Activated CD4-positive, CD25-positive, alpha-beta regulatory T cell treated with anti-CD3 and anti-CD28 coated beads, Interleukin-2, amount 50 U/mL, for 16 hours (primary cell): ENCODE measurements around the gene SEMA6D.
"Not testable (repeated sequence)": the region's sequence is repeated elsewhere in the genome, so short reads cannot be mapped to it uniquely, and the experiment has no call there.

Experiments
- DNase-seq: peaks from one replicate; pipeline ENCODE4 v3.0.0-alpha.2; 2020; ENCODE audit warnings: low read depth, low spot score

SEMA6D gene

DNA sequence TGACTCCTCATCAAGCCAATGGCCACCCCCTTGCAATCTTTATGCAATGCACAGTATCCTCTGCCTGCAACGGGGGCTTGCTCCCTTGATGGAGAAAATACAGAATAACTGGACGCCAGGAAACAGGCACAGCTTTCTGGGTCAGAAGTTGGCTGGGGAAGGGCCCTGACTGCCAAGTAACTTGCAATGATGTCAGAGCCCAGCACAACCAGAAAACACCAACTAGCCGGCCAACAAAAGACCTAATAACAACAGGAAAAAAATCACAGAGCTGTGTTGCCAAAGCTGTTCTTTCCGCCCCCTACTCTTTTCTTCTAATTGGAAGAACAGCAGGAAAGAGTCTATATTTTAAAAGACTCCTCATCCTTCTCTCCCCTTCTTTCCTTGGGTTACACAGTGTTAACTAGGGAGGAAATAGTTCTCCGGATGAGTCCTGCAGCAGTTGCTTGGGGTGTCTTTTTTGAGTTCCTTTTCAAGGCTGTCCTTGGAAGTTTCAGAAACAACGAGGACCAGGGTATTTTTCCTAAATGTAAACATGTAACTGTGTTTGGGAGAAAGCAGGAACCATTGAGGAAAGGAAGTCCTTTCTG is 1.4 kb upstream of the SEMA6D start:
- DNase-seq = no peak

DNA sequence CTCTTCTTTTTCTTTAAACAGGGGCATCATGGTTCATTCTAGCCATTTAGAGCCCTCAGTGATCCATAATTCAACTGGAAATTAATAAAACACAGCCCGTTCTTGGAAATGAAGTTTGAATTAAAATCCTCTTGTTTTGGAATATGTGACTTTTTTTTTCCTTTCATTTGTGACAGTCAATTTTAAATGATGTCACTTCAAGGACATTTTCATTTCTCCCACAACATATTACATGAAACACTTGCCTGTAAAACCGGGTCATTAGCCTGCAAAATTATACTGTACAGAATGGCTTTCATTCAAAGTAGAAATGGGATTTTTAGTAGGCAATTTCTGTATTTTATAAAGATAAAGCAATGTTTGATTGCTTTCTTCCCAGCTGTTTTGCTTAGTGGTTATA is 789 bp upstream of the SEMA6D start:
- no peak for DNase-seq

DNA sequence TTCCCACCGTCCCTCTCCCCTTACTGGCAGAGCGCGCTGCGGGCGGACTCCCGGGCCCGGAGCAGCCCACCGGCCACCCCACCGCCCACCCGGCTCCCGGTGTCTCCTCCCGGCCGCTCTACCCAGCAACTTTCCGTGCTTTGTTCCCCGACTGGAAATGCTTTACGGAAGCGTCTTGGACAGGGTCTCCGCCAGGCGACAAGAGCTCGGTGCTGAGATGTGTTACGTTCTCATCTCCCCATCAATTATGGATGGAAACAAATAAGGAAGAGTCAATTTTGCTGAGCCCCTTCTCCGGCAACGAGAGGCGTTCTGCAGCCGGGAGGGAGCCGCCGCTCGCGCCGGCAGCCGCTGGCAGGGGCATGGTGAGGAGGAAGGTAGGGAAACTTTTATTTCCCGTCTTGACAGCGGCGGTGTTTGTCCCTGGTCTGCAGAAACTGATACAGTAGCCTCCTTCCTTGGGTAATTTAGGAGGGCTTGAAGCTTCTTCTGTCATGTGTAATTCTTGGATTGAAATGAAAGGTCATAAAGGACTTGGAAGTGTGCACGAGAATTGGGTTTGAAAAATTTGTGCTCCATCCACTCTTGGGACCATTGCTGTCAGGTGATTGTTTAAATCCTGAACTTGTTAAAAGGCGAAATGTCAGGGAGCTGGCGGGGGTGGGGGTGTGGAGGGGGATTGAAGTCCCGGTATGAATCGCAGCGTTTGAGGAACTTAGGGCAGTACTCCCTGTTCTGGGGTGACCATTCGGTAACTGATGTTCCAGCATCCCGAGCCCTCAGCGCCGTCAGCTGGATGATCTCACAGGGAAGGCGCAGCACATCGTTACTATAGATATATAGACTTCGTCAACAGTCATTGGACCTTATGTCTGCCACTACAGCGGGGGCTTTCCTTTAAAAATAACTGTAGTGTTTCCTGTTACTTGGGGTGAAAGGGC is 1.5 kb downstream of the SEMA6D start:
- DNase-seq = no peak

DNA sequence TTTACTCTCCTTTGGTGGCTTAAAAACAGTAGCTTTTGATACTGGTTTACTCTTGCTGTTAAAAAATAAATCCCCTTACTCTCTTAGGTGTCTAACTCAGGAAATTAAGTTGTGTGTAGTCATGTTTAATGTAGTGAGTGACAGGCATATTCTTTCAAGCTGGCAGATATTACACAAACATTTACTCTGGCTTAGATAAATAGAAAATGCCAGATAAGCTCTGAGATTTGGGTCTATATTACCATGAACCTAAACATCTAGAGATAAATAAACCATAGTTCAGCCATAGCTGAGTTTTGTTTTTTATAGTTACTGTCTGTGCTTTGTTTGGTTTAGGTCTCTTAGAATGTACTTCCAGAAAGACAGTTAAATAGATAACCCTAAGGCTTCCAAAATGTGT is 2.4 kb downstream of the SEMA6D start:
- no peak for DNase-seq

DNA sequence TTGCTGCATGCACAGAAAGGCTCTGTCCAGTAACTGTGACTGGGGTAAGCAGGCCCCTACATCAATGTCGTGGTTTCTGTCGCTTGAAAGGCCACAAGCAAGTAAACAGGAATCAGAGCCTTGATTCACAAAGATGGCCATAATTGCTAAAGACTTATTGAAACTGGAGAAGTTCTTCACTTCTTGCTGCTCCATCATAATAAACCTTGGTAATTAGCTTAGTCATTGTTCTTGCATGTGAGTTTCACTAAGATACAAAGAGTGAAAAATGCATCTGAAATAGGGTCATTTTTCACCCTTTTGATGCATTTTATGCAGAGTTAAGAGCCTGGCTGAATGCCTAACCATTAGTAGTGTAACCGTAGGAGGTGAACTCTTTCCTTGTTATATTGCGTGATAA is 3.2 kb downstream of the SEMA6D start:
- no peak for DNase-seq

- no peak for DNase-seq
Observed at GRCh38 chr15:47721676-47722075, 4.4 kb downstream of the SEMA6D start.

- DNase-seq = no peak
Observed at GRCh38 chr15:47724346-47724745, 7.0 kb downstream of the SEMA6D start.

DNA sequence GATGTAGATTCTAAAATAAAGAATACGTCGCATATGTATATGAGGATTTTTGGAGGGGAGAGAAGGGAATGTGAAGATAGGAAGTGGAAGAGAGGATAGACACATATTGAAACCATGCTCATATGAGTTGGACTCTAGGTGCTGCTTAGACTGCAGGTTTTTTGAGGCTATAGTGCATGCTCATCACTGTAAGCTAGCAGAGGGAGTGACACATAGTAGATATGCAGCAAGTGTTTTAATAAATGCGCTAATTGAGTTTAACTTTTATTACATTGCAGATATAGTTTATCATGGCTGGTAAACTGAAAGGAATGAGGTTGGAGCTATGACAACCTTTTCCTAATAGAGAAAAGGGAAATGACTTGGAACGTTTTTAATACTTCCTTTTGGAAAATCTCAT is 7.7 kb downstream of the SEMA6D start:
- DNase-seq = no peak

DNA sequence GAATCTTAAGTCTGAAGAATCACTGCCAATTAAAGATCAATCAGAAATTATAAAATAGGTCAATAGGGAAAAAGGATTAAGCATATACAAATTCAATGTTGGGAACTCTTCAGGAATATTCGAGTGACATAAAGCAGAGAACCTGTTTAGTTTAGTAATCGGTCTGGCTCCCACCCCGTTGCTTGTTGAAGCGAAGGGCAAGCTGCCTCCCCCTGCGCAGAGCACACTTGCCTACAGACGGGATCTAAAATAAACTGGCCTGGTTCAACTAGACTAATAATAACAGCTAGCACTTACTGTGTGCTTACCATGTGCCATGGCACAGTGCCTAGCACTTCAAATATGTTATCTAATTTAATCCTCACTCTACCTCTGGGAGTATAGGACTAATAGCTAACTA is 8.6 kb downstream of the SEMA6D start:
- no peak for DNase-seq

- no peak for DNase-seq
Observed at GRCh38 chr15:47726399-47726823, 9.1 kb downstream of the SEMA6D start.

DNA sequence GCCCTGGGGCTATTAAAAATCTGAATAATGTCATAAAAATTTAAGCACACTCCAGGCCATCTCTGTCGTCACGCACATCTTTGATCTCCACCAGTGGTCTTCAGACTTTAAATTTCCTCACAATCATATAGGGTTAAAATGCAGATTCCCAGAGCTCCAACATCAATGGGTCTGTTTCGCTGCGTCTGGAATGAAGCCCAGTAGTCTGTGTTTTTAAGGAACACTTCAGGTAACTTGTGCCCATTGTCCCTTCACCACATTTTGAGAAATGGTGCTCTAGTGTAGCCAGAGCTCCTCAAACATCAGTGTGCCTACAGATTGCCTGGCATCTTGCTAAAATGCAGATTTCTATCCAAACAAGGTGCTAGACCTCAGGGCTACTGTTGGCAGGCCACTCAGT is 9.8 kb downstream of the SEMA6D start:
- no peak for DNase-seq

DNA sequence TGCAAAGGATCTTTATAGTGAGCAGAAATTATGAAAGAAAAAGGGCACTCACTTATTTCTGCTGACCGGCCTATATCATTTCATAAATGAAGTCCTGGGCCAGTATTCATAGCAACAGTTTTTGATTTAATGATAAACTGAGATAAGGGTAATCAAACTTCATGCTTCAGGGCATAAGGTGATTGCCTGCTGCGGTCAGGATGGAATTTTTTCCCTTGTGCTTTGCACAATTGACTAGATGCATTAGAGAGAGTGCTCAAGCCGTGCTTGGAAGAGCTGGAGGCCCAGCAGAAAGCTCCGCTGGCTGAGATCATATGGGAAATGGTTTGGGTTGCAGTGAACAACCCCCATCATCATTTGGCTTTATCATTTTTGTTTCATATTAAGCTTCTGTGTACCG is 10.4 kb downstream of the SEMA6D start:
- no peak for DNase-seq

GRCh38 chr15:47728426-47728825 is 11.1 kb downstream of the SEMA6D start:
- DNase-seq = no peak

GRCh38 chr15:47728886-47729285 is 11.6 kb downstream of the SEMA6D start:
- no peak for DNase-seq

DNA sequence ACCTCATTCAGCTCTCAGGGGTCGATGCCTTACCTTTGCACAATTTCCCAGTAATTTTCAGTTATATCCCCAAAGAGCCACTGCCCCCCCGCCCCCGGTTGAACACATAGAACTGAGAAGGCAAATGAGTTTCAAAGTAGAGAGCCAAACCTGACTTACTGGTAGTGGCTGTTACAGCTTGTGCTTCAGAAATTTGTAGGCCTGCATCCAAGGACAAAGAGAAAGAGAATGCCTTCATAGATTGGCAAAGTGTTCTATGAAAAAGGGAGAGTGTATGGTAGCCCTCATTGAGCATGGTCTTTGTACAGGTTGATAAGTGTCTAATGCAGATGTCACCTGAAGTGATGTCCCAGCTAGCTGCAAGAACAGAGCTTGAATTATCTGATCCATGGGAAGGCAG is 13.9 kb downstream of the SEMA6D start:
- DNase-seq = no peak

- DNase-seq = no peak
Observed at GRCh38 chr15:47732248-47732647, 14.9 kb downstream of the SEMA6D start.

- DNase-seq = no peak
Observed at GRCh38 chr15:47733085-47733484, 15.8 kb downstream of the SEMA6D start.

DNA sequence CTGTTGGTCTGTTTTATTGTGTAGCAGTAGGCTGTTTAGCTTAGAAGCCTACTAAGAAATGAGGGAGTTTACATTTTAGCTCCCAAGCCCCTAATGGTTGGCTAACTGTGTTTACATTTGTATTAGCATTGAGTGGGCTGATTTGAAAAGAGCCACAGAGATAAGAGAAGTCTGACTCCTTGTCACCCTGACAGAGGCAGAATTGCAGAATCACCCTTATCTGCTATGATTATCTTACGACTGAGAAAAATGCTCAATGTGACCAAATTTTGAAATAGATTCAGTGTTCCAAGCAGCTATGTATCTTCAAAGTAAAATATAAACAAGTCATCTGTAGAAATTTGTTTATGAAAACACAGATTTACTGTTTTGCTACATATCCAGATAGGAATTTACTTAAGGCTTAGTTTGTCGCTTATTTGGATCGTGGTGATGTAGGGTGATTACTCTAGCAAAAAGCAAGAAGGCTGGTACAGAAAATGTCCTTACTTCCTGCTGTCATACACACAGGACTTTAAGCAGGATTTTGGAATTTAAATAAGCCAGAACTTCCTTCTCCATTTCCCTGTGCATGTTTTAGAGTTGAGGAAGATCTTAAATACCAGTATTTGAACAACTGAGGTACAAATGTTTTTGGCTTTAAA is 19.0 kb downstream of the SEMA6D start:
- no peak for DNase-seq

DNA sequence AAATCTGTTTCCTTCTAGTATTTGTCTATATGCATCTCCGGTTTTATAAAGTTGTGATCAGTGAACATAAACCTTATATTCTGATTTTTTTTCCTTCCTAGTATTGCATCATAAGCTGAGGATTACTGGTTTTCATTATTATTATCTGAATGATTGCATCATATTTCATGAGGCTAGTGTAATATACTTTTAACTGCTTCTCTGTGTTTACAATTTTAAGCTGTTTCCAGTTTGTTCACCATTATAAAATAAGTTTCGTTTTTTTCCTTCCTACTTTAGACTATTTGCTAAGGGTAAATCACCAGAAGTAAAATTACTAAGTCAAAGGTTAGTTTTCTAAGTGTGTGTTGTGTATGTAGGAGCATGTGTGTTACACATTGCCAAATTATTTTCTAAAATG is 20.2 kb downstream of the SEMA6D start:
- DNase-seq = no peak

GRCh38 chr15:47738144-47738825 is 21.0 kb downstream of the SEMA6D start:
- DNase-seq = not testable (repeated sequence)

DNA sequence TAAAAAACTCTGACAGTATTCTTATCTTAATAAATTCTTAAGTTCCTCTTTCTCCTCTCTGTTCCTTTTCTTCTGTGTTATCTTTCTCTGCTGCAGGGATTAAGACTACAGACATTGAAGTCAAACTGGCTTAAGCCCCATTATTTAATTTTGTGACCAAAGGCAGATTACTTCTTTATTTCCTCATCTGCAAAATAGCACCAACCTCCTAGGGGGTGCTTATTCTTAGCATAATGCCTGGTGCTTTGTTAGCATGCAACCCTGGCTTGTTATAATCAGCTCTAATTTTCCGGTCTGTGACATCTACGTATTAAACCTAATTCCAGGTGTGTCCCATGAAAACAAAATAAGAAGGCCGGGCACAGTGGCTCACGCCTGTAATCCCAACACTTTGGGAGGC is 23.8 kb downstream of the SEMA6D start:
- DNase-seq = no peak

- DNase-seq = no peak
Observed at GRCh38 chr15:47741907-47742306, 24.6 kb downstream of the SEMA6D start.
